A673 (cell line): ENCODE results near the gene EMP1. TPM values are rescaled to one million over a fixed set of nuclear protein-coding genes. Genes with fewer than 3 reads are reported as not detected.

Experiments used
- BruUV-seq: library from RNA; stranded (reverse); fragments of 400-500 nt; replicated peaks from 2 replicates; lab custom pipeline; 2021; lab: Mats Ljungman, UMichigan
- CTCF ChIA-PET: fragments of 300-600 bp; sonication (Branson Sonifier 250); formaldehyde crosslinking; loops from one replicate; lab custom pipeline; 2022; ENCODE audit warnings: antibody characterized with exemption; lab: Charles Lee
- POLR2A ChIA-PET: fragments of 300-600 bp; sonication (Branson Sonifier 250); formaldehyde crosslinking; loops from one replicate; lab custom pipeline; 2022; ENCODE audit warnings: antibody characterized with exemption; ENCODE audit not compliant: low non-redundant PET; lab: Charles Lee
- DNase-seq: peaks from one replicate; pipeline ENCODE4 v3.0.0-alpha.2; 2015; ENCODE audit warnings: low spot score
- H3K27ac ChIP-seq: fragments of 200-600 bp; sonication (generic); 2 replicates; pipeline ENCODE4 v1.5.1; 2016; ENCODE audit warnings: mixed run types, low read depth, mild to moderate bottlenecking, mixed read lengths, antibody characterized with exemption, low read length; ENCODE audit not compliant: poor library complexity, severe bottlenecking
- H3K27me3 ChIP-seq: fragments of 200-600 bp; sonication (generic); replicated peaks from 2 replicates; pipeline ENCODE4 v1.6.1; 2017; ENCODE audit warnings: mixed run types, low read depth, mild to moderate bottlenecking, mixed read lengths, antibody characterized with exemption, low read length; ENCODE audit not compliant: insufficient read depth, poor library complexity
- H3K36me3 ChIP-seq: fragments of 200-600 bp; sonication (generic); 2 replicates; pipeline ENCODE4 v1.6.1; 2016; ENCODE audit warnings: mixed run types, mild to moderate bottlenecking, mixed read lengths, antibody characterized with exemption, low read length; ENCODE audit not compliant: insufficient read depth, poor library complexity, severe bottlenecking
- H3K4me1 ChIP-seq: fragments of 200-600 bp; sonication (generic); 2 replicates; pipeline ENCODE4 v1.6.1; 2017; ENCODE audit warnings: mixed run types, mild to moderate bottlenecking, mixed read lengths, antibody characterized with exemption, low read length; ENCODE audit not compliant: insufficient read depth, poor library complexity, severe bottlenecking
- H3K4me3 ChIP-seq: fragments of 200-600 bp; sonication (generic); 2 replicates; pipeline ENCODE4 v1.5.1; 2016; ENCODE audit warnings: low read depth, mixed run types, mild to moderate bottlenecking, mixed read lengths, low read length; ENCODE audit not compliant: poor library complexity, severe bottlenecking
- H3K9me3 ChIP-seq: fragments of 200-600 bp; sonication (generic); 2 replicates; pipeline ENCODE4 v1.6.1; 2016; ENCODE audit warnings: mixed run types, low read depth, mild to moderate bottlenecking, mixed read lengths, antibody characterized with exemption, low read length; ENCODE audit not compliant: poor library complexity, severe bottlenecking
- EZH2 ChIP-seq: fragments of 200-600 bp; sonication (generic); IDR thresholded peaks from 2 replicates; pipeline ENCODE4 v1.6.1; 2017; ENCODE audit warnings: borderline replicate concordance, low read depth, mild to moderate bottlenecking, mixed read lengths, antibody characterized with exemption, low read length; ENCODE audit not compliant: poor library complexity, severe bottlenecking
- intact Hi-C: fragments of 100-400 bp; cut with micrococcal nuclease; formaldehyde crosslinking; loops from one replicate; pipeline ENCODE4 v1.10.0; 2022; ENCODE audit not compliant: unreplicated experiment
- total RNA-seq: library from RNA; stranded (reverse); gene quantifications from 2 replicates; pipeline ENCODE4 v1.2.3, GENCODE V29; 2021
- TF ChIP-seq, protein P1 (sequence below): fragments of 300-800, 200-600 bp; sonication (generic); conservative IDR thresholded peaks from 2 replicates; pipeline ENCODE4 v1.5.1; 2017; ENCODE audit warnings: low read depth, mild to moderate bottlenecking, antibody characterized with exemption, low read length, moderate library complexity, mixed read lengths

Gene EMP1
- total RNA-seq, 1 experiment from 2014 or later, result 66.5 TPM

DNA sequence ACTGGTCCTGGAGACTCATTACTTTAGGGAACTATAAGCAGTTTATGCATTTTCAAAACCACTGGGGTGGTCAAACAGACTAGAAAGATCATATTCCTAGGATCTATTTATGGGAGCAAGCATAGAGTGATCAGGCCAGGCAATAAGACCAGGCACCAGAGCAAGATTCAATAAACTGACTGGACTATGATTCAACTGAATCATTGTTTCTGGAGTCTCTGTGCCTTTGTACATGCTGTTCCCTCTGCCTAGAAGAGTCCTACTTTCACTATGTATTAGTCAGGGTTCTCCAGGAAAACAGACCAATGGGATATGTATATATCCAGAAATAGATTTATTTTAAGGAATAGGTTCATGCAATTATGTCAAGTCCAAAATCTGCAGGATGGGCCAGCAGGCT is 55.5 kb downstream of the EMP1 start:
- ChIA-PET CTCF (no interaction called here), POLR2A (no interaction called here)
- Histone ChIP-seq H3K27ac (no peak overlapping the region), H3K4me3 (no peak overlapping the region), H3K36me3 (no peaks in the 10 kb centered on the region), H3K27me3 (no peaks in the 10 kb centered on the region), H3K4me1 (peaks cover 6% of the 10 kb centered on the region), H3K9me3 (no peaks in the 10 kb centered on the region)
- intact Hi-C loops, result no loop called here
- TF ChIP-seq EZH2, result no peak
- TF ChIP-seq, protein P1, sequence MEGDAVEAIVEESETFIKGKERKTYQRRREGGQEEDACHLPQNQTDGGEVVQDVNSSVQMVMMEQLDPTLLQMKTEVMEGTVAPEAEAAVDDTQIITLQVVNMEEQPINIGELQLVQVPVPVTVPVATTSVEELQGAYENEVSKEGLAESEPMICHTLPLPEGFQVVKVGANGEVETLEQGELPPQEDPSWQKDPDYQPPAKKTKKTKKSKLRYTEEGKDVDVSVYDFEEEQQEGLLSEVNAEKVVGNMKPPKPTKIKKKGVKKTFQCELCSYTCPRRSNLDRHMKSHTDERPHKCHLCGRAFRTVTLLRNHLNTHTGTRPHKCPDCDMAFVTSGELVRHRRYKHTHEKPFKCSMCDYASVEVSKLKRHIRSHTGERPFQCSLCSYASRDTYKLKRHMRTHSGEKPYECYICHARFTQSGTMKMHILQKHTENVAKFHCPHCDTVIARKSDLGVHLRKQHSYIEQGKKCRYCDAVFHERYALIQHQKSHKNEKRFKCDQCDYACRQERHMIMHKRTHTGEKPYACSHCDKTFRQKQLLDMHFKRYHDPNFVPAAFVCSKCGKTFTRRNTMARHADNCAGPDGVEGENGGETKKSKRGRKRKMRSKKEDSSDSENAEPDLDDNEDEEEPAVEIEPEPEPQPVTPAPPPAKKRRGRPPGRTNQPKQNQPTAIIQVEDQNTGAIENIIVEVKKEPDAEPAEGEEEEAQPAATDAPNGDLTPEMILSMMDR, result no peak
- no TSS peak for BruUV-seq
- no peak for DNase-seq

DNA sequence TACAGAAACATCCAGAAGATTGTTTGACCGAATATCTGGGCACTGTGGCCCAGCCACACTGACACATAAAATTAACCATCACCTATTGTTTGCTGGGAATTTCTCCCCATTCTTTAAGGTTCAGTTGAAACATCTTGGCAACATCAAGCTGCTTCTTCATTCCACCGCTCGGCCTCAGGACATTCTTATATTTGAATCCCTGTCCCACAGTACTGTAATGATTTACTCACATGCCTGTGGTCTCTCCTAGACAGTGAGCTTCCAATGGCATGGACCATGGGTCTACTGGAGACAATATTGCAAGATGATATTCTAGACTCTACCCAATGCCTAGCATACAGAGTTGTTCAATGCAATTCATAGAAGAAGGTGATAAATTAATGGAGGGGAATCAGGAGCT is 56.1 kb downstream of the EMP1 start:
- Histone ChIP-seq H3K4me3 (no peak overlapping the region), H3K27ac (no peak overlapping the region), H3K9me3 (no peaks in the 10 kb centered on the region), H3K4me1 (peaks cover 6% of the 10 kb centered on the region), H3K36me3 (no peaks in the 10 kb centered on the region), H3K27me3 (no peaks in the 10 kb centered on the region)
- POLR2A ChIA-PET, result no interaction called here
- DNase-seq, result no peak
- no TSS peak for BruUV-seq
- CTCF ChIA-PET, result interaction anchor here (0.5 kb wide), 1 partner anchor 340 kb away, joined by 7 read pairs; no protein-coding TSS in a partner anchor
- intact Hi-C loops, result no loop called here
- TF ChIP-seq EZH2, result no peak
- TF ChIP-seq, protein P1, result no peak

DNA sequence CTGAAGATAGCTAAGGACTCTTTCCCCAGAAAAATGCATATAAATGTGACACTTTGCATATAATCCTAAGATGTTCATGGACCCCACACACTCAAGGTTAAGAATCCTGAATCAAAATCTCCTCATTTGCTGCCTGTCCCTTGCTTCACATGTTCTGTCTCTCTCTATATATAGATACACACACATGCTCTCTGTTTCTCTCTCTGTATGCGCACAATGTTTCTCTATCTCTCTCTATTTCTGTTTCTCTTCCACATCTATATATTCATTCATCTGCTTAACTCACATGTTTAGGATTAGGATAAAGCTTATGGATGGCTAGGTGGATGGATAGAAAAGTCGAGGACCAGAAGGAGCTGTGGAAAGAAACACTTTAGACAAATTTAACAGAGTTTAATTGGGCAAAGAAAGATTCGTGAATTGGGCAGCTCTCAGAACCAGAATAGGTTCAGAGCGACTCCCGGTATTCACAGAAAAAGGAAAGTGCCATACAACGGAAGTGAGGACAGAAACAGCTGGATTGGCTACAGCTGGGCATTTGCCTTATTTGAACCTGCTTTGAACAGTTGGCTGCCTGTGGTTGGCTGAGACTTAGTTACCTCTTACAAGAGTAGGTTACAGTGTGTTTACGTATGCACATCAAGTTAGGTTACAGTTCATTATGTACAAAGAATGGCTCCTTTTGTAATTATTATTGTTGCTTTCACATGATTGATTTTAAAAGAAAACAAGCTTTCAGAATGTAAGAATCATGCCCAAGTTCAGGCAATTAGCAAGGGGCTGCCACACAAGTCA is 57.6 kb downstream of the EMP1 start:
- H3K27me3 ChIP-seq, result no peaks in the 10 kb centered on the region
- H3K36me3 ChIP-seq, result no peaks in the 10 kb centered on the region
- H3K27ac ChIP-seq, result no peak overlapping the region
- BruUV-seq, result no TSS peak
- ChIA-PET POLR2A (no interaction called here), CTCF (interaction anchor here (0.6 to 0.7 kb wide), 2 partner anchors 17 to 407 kb away, joined by 3 read pairs; no protein-coding TSS in a partner anchor)
- no peaks in the 10 kb centered on the region for H3K9me3 ChIP-seq
- no peak overlapping the region for H3K4me3 ChIP-seq
- intact Hi-C loops, result no loop called here
- H3K4me1 ChIP-seq, result peaks cover 6% of the 10 kb centered on the region
- DNase-seq, result no peak
- no peak for TF ChIP-seq EZH2
- TF ChIP-seq, protein P1, result no peak
